ENCODE measurements around the gene MGAT5. TPM values are rescaled to one million over a fixed set of nuclear protein-coding genes. Genes with fewer than 3 reads are reported as not detected.

Gene MGAT5
- total RNA-seq, 1 donor from 2014 or later: 36.8 TPM

DNA sequence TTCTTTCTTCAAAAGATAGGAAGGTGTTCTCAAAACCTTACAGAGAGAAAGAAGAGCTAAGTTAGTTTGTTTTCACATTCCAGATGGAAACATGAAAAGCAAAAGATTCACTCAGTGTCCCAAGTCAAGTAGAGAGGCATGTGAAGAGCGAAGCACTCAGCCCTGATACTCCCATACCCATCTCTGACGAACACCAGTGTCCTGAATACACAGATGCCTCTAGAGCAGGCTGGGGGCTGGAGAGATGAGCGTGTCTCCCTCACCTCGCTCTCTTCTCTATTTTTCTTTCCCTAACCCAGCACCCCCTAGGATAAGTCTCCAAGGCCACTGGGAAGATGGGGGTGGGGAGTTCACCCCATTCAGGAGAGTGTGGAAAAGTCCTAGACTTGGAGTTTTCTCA, 237.2 kb downstream of the MGAT5 start:
- TF ChIP-seq, protein P1, sequence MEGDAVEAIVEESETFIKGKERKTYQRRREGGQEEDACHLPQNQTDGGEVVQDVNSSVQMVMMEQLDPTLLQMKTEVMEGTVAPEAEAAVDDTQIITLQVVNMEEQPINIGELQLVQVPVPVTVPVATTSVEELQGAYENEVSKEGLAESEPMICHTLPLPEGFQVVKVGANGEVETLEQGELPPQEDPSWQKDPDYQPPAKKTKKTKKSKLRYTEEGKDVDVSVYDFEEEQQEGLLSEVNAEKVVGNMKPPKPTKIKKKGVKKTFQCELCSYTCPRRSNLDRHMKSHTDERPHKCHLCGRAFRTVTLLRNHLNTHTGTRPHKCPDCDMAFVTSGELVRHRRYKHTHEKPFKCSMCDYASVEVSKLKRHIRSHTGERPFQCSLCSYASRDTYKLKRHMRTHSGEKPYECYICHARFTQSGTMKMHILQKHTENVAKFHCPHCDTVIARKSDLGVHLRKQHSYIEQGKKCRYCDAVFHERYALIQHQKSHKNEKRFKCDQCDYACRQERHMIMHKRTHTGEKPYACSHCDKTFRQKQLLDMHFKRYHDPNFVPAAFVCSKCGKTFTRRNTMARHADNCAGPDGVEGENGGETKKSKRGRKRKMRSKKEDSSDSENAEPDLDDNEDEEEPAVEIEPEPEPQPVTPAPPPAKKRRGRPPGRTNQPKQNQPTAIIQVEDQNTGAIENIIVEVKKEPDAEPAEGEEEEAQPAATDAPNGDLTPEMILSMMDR (conservative IDR thresholded peaks at IDR 0.05): no peak
- Mint-ChIP-seq H3K4me1 (no peaks in the 10 kb centered on the region), H3K27me3 (ENCODE audit: low read depth) (peaks cover 12% of the 10 kb centered on the region), H3K27ac (ENCODE audit: unreplicated experiment) (no peak overlapping the region), H3K9me3 (no peaks in the 10 kb centered on the region), H3K4me3 (no peak overlapping the region), H3K36me3 (ENCODE audit: low read depth) (no peaks in the 10 kb centered on the region)
- DNase-seq (ENCODE audit: low read depth, low spot score): no peak

DNA sequence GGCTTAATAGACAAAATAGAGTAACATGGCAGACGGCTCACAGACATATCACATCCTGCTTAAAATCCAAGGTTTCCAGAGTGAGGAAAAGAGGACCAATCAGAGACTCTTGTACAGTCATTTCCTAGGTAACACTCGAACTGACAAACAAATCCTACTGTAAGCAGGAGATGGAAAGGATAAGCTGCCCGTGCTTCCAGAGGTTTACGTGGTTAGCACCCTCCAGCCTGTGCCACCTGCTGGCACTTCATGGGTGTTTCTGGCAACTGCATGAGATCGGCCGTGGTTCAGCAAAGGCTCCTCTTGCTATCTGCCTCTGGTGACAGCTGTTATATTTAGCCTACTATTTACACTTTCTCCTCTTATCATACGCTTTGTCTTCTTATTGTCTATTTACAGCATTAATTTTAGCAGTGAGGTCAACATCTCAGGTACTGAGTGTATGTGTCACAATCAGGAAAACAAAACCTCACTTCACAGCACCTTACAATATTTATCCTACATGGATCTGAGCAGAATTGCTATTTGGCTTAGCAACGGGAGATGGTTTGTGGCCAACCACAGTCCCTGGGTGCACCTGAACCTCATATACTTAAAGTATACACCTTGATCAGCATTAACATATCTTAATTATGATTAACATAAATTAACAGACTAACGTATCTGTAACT, 238.0 kb downstream of the MGAT5 start:
- no peaks in the 10 kb centered on the region for H3K4me1 Mint-ChIP-seq
- no peaks in the 10 kb centered on the region for H3K36me3 Mint-ChIP-seq (ENCODE audit: low read depth)
- no peak overlapping the region for H3K27ac Mint-ChIP-seq (ENCODE audit: unreplicated experiment)
- TF ChIP-seq, protein P1 (conservative IDR thresholded peaks at IDR 0.05): no peak
- H3K9me3 Mint-ChIP-seq: no peaks in the 10 kb centered on the region
- DNase-seq (ENCODE audit: low read depth, low spot score): no peak
- H3K4me3 Mint-ChIP-seq: no peak overlapping the region
- peaks cover 12% of the 10 kb centered on the region for H3K27me3 Mint-ChIP-seq (ENCODE audit: low read depth)

DNA sequence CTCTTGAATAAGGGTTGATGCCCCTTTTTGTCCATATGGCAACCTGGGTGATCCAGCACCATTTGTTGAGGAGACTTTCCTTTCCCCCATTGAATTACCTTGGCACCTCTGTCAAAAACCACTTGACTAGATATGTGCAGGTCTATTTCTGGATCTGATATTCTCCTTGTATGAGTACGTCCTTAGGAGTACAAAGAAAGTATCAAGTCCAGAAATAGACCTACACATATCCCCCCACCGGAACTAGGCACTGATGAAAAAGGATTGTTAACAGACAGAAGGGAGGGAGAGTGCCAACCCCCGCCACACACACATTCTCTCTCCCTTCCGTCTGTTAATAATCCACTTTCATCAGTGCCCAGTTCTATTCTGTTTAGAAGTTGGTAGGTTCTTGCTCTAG, 239.9 kb downstream of the MGAT5 start:
- DNase-seq (ENCODE audit: low read depth, low spot score): no peak
- TF ChIP-seq, protein P1 (conservative IDR thresholded peaks at IDR 0.05): no peak
- H3K9me3 Mint-ChIP-seq: no peaks in the 10 kb centered on the region
- H3K4me1 Mint-ChIP-seq: no peaks in the 10 kb centered on the region
- H3K27ac Mint-ChIP-seq (ENCODE audit: unreplicated experiment): no peak overlapping the region
- H3K36me3 Mint-ChIP-seq (ENCODE audit: low read depth): no peaks in the 10 kb centered on the region
- H3K4me3 Mint-ChIP-seq: no peak overlapping the region
- H3K27me3 Mint-ChIP-seq (ENCODE audit: low read depth): peaks cover 12% of the 10 kb centered on the region

DNA sequence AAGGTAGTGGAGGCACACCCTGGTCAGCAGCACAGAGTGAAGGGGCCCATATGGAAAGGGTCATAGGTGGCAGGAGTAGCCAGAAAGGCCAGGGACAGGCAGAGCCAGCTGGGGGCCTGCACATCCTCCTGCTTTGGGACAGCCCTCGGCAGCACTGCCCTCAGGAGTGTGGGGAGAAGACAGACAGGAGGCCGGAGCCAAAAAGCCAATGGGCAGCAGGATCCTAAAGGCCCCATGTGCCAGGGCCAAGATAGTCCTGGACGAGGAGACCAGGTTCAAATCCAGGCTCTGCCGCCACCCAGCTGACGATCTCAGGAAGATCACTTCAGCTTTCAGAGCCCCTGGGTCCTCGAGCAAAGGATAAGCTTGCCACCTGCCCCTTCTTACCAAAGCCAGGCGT, 244.8 kb downstream of the MGAT5 start:
- TF ChIP-seq, protein P1 (conservative IDR thresholded peaks at IDR 0.05): no peak
- no peak for DNase-seq (ENCODE audit: low read depth, low spot score)
- Mint-ChIP-seq H3K4me1 (no peaks in the 10 kb centered on the region), H3K27me3 (ENCODE audit: low read depth) (no peaks in the 10 kb centered on the region), H3K9me3 (no peaks in the 10 kb centered on the region), H3K36me3 (ENCODE audit: low read depth) (no peaks in the 10 kb centered on the region), H3K4me3 (no peak overlapping the region), H3K27ac (ENCODE audit: unreplicated experiment) (peak overlapping the region; percentile 9)

DNA sequence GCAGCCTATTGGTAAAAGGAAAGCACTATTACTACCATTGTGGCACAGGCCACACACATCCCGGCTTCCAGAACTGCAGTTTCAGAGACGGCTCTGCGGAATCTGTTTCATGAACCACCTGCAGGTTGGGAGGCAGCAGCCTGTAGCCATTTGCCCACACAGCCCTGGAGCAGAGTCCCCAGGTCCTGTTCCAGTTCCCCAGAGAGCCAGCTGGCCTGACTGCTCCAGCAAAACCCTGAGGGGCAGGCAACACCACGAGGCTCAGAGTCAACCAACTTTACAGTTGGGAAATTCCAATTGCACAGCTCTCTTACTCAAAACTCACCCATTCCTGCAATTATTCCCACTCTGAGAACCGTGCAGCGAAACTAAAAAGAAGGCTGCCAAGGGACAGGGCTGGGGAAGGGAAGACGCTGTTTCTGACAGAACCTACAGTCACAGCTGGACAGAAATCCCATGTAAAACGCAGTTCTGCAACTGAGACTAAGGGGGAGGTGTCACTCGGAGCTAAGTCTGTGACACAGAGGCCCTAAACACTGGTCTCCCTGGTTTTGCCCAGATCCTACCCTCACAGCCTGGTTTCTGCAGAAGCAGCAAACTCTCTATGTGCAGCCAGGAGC, 245.5 kb downstream of the MGAT5 start:
- Mint-ChIP-seq H3K4me3 (no peak overlapping the region), H3K9me3 (no peaks in the 10 kb centered on the region), H3K4me1 (no peaks in the 10 kb centered on the region), H3K27ac (ENCODE audit: unreplicated experiment) (peak overlapping the region; percentile 36), H3K27me3 (ENCODE audit: low read depth) (no peaks in the 10 kb centered on the region), H3K36me3 (ENCODE audit: low read depth) (no peaks in the 10 kb centered on the region)
- TF ChIP-seq, protein P1 (conservative IDR thresholded peaks at IDR 0.05): no peak
- no peak for DNase-seq (ENCODE audit: low read depth, low spot score)
